Osteoblast (primary cell): ENCODE measurements around the gene ORAI2. TPM values are rescaled to one million over a fixed set of nuclear protein-coding genes. Genes with fewer than 3 reads are reported as not detected.

Source experiments
- DNase-seq: peaks from one replicate; pipeline ENCODE4 v3.0.0; 2011; ENCODE audit warnings: low spot score, mixed read lengths; ENCODE audit not compliant: insufficient read length; ENCODE audit errors: missing footprints
- H2AFZ ChIP-seq: 2 replicates; pipeline ENCODE4 v1.6.0; 2011; ENCODE audit warnings: mild to moderate bottlenecking, low read length
- H3K27ac ChIP-seq: 2 replicates; pipeline ENCODE4 v1.5.1; 2011; ENCODE audit warnings: mild to moderate bottlenecking, low read depth, low read length, moderate library complexity
- H3K27me3 ChIP-seq: 2 replicates; pipeline ENCODE4 v1.6.0; 2012; ENCODE audit warnings: mild to moderate bottlenecking, control low read depth, inconsistent platforms, low read length, moderate library complexity; ENCODE audit not compliant: insufficient read depth
- H3K36me3 ChIP-seq: 2 replicates; pipeline ENCODE4 v1.5.1; 2011; ENCODE audit warnings: mild to moderate bottlenecking, low read length, control low read depth, moderate library complexity; ENCODE audit not compliant: insufficient read depth
- H3K4me1 ChIP-seq: 2 replicates; pipeline ENCODE4 v1.5.1; 2011; ENCODE audit warnings: mild to moderate bottlenecking, low read length, control low read depth, moderate library complexity; ENCODE audit not compliant: insufficient read depth
- H3K4me2 ChIP-seq: 2 replicates; pipeline ENCODE4 v1.6.0; 2011; ENCODE audit warnings: mild to moderate bottlenecking, low read length; ENCODE audit not compliant: insufficient read depth
- H3K4me3 ChIP-seq: fragments of 200-600 bp; sonication (generic); 3 replicates; pipeline ENCODE4 v1.5.1; 2012; ENCODE audit warnings: mild to moderate bottlenecking, low read length, inconsistent platforms; ENCODE audit not compliant: insufficient read depth
- H3K79me2 ChIP-seq: 2 replicates; pipeline ENCODE4 v1.6.0; 2012; ENCODE audit warnings: mild to moderate bottlenecking, low read length, control low read depth, inconsistent platforms; ENCODE audit not compliant: insufficient read depth
- H3K9me3 ChIP-seq: 2 replicates; pipeline ENCODE4 v1.5.1; 2011; ENCODE audit warnings: low read depth, low read length, control low read depth
- H4K20me1 ChIP-seq: 2 replicates; pipeline ENCODE4 v1.6.0; 2012; ENCODE audit warnings: mild to moderate bottlenecking, low read length, control low read depth; ENCODE audit not compliant: insufficient read depth
- total RNA-seq: library from RNA; depleted of rRNA; stranded (reverse); fragments of >200 nt; gene quantifications from 2 replicates; pipeline ENCODE4 v1.2.3, GENCODE V29; 2012
- TF ChIP-seq, protein P1 (sequence below): IDR thresholded peaks from 2 replicates; pipeline ENCODE4 v1.5.1; 2011; ENCODE audit warnings: mild to moderate bottlenecking, low read depth, low read length, moderate library complexity; ENCODE audit errors: extremely low read depth

The ORAI2 gene
- total RNA-seq, 1 donor = 44.2 TPM

DNA sequence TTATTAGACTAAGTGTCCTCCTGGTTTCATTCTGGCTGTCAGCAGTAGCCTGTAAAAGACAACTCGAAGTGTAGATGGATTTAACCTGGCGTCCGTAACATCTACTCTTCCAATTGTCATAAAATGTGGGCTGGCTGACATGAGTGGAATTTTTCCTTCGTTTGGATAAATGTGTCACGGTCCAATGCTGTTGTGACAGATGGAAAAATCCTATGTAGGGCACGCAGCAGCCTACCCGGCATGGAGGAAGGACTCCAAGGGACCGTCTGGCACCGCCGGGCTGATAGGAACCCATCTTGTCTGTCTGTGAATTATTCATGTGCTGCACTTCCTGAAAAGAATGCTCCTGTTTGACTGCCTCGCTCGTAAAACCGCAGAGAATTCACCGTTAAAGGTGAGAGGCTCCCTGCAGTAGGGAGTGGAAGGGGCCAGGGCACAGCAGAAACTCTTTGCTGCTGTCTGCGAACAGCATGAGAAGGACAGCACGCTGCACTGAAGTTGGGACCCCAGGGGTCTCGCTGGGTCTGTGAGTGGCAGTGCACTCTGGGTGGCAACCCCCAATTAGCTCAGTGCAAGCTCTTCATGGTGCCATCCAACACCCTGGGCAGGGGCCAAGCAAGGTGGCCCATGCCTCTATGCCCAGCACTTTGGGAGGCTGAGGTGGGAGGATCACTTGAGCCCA, 1.6 kb upstream of the ORAI2 start:
- DNase-seq = no peak
- no peak overlapping the region for H3K4me3 ChIP-seq
- H3K27ac ChIP-seq = no peak overlapping the region
- TF ChIP-seq, protein P1, sequence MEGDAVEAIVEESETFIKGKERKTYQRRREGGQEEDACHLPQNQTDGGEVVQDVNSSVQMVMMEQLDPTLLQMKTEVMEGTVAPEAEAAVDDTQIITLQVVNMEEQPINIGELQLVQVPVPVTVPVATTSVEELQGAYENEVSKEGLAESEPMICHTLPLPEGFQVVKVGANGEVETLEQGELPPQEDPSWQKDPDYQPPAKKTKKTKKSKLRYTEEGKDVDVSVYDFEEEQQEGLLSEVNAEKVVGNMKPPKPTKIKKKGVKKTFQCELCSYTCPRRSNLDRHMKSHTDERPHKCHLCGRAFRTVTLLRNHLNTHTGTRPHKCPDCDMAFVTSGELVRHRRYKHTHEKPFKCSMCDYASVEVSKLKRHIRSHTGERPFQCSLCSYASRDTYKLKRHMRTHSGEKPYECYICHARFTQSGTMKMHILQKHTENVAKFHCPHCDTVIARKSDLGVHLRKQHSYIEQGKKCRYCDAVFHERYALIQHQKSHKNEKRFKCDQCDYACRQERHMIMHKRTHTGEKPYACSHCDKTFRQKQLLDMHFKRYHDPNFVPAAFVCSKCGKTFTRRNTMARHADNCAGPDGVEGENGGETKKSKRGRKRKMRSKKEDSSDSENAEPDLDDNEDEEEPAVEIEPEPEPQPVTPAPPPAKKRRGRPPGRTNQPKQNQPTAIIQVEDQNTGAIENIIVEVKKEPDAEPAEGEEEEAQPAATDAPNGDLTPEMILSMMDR = no peak
- H3K4me2 ChIP-seq = no peak overlapping the region
- no peaks in the 10 kb centered on the region for H3K27me3 ChIP-seq
- peaks cover 28% of the 10 kb centered on the region for H3K79me2 ChIP-seq
- peaks cover 12% of the 10 kb centered on the region for H3K36me3 ChIP-seq
- no peak overlapping the region for H2AFZ ChIP-seq
- no peaks in the 10 kb centered on the region for H3K9me3 ChIP-seq
- H4K20me1 ChIP-seq = peaks cover 2% of the 10 kb centered on the region
- peaks cover 3% of the 10 kb centered on the region for H3K4me1 ChIP-seq

DNA sequence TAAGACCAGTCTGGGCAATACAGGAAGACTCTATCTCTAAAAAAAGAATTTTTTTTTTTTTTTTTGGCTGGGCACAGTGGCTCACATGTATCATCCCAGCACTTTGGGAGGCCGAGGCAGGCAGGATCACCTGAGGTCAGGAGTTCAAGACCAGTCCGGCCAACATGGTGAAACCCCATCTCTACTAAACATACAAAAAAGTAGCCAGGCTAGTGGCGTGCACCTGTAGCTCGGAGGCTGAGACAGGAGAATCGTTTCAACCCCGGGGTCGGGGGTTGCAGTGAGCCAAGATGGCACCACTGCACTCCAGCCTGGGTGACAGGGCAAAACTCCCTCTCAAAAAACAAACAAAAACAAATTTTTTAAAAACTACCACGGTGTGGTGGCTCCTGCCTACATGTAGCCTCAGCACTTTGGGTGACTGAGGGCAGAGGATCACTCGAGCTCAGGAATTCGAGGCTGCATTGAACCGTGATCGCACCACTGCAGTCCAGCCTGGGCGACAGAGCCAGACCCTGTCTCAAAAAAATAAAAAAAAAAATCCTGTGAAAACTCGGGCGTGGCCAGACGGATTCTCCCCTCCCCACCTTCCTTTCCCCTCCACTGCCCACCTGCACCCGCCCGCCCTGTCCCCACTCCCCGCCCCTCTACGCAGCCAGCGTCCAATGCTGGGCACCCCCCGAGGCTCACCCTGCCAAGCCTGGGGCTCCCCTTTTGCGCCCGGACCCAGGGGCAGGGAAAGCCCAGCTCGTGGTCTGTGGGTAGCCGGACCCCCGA, 745 bp upstream of the ORAI2 start:
- TF ChIP-seq, protein P1 = no peak

DNA sequence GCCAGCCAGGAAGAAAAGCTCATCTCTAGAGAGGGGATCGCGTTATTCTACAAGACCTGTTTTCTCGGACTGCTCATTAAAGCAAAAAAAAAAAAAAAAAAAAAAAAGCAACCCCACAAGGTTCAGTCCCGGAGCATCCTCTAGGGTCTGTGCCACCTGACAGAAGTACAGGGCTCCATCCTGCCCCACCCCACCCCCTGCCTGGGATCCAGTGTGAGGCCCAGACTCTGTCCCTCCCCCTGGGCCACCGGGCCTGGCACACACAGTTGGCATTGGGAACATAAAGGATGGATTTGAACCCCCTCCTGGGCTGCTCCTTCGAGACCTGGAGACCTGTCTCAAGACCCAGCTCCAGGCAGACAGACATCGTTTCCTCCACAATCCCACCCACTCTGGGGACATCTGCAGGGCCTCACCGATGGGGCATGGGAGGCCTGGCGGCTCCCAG, 688 bp downstream of the ORAI2 start:
- peak overlapping the region; percentile 61 for H3K27ac ChIP-seq
- no peak for DNase-seq
- H3K79me2 ChIP-seq = peaks cover 31% of the 10 kb centered on the region

More for the DNA sequence above, 745 bp upstream of the ORAI2 start:
- Histone ChIP-seq H3K9me3 (no peaks in the 10 kb centered on the region), H3K27ac (peak overlapping the region; percentile 37), H3K4me2 (peak overlapping the region; percentile 87), H3K27me3 (no peaks in the 10 kb centered on the region), H3K4me3 (peak overlapping the region; percentile 87), H3K4me1 (peaks cover 3% of the 10 kb centered on the region), H2AFZ (peak overlapping the region; percentile 51), H3K79me2 (peaks cover 28% of the 10 kb centered on the region), H3K36me3 (peaks cover 7% of the 10 kb centered on the region), H4K20me1 (peaks cover 2% of the 10 kb centered on the region)
- no peak for DNase-seq

More for the DNA sequence above, 688 bp downstream of the ORAI2 start:
- peak overlapping the region; percentile 74 for H2AFZ ChIP-seq
- H3K27me3 ChIP-seq = no peaks in the 10 kb centered on the region
- H4K20me1 ChIP-seq = peaks cover 2% of the 10 kb centered on the region
- peak overlapping the region; percentile 87 for H3K4me2 ChIP-seq
- TF ChIP-seq, protein P1 = no peak
- peaks cover 3% of the 10 kb centered on the region for H3K4me1 ChIP-seq
- no peaks in the 10 kb centered on the region for H3K9me3 ChIP-seq
- H3K36me3 ChIP-seq = peaks cover 12% of the 10 kb centered on the region
- peak overlapping the region; percentile 87 for H3K4me3 ChIP-seq
